ENCODE measurements around the gene CBR1.

GRCh38 chr21:36076878-36077655, 7.2 kb downstream of the CBR1 start:
- TF ChIP-seq POLR2AphosphoS5 (IDR thresholded peaks at IDR 0.05; ENCODE audit: low read depth) (no peak), GABPA (IDR thresholded peaks at IDR 0.05; ENCODE audit: low read depth) (no peak), SPI1 (IDR thresholded peaks at IDR 0.05; ENCODE audit: borderline replicate concordance, low read depth) (no peak)
- TF ChIP-seq, protein P1, sequence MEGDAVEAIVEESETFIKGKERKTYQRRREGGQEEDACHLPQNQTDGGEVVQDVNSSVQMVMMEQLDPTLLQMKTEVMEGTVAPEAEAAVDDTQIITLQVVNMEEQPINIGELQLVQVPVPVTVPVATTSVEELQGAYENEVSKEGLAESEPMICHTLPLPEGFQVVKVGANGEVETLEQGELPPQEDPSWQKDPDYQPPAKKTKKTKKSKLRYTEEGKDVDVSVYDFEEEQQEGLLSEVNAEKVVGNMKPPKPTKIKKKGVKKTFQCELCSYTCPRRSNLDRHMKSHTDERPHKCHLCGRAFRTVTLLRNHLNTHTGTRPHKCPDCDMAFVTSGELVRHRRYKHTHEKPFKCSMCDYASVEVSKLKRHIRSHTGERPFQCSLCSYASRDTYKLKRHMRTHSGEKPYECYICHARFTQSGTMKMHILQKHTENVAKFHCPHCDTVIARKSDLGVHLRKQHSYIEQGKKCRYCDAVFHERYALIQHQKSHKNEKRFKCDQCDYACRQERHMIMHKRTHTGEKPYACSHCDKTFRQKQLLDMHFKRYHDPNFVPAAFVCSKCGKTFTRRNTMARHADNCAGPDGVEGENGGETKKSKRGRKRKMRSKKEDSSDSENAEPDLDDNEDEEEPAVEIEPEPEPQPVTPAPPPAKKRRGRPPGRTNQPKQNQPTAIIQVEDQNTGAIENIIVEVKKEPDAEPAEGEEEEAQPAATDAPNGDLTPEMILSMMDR (IDR thresholded peaks at IDR 0.05; ENCODE audit: insufficient read depth, low read length) = no peak
- TF ChIP-seq, protein P2, sequence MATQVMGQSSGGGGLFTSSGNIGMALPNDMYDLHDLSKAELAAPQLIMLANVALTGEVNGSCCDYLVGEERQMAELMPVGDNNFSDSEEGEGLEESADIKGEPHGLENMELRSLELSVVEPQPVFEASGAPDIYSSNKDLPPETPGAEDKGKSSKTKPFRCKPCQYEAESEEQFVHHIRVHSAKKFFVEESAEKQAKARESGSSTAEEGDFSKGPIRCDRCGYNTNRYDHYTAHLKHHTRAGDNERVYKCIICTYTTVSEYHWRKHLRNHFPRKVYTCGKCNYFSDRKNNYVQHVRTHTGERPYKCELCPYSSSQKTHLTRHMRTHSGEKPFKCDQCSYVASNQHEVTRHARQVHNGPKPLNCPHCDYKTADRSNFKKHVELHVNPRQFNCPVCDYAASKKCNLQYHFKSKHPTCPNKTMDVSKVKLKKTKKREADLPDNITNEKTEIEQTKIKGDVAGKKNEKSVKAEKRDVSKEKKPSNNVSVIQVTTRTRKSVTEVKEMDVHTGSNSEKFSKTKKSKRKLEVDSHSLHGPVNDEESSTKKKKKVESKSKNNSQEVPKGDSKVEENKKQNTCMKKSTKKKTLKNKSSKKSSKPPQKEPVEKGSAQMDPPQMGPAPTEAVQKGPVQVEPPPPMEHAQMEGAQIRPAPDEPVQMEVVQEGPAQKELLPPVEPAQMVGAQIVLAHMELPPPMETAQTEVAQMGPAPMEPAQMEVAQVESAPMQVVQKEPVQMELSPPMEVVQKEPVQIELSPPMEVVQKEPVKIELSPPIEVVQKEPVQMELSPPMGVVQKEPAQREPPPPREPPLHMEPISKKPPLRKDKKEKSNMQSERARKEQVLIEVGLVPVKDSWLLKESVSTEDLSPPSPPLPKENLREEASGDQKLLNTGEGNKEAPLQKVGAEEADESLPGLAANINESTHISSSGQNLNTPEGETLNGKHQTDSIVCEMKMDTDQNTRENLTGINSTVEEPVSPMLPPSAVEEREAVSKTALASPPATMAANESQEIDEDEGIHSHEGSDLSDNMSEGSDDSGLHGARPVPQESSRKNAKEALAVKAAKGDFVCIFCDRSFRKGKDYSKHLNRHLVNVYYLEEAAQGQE (IDR thresholded peaks at IDR 0.05; ENCODE audit: insufficient replicate concordance, low read depth) = no peak
